Measurements from ENCODE around the gene NACC2. TPM values are rescaled to one million over a fixed set of nuclear protein-coding genes. Genes with fewer than 3 reads are reported as not detected.

NACC2 gene
- total and polyA plus RNA-seq, 2 of the 8 experiments (the other 6 are each of a cell fraction or from before 2014, with no cell fraction given) = 8.3 to 14.0 TPM

DNA sequence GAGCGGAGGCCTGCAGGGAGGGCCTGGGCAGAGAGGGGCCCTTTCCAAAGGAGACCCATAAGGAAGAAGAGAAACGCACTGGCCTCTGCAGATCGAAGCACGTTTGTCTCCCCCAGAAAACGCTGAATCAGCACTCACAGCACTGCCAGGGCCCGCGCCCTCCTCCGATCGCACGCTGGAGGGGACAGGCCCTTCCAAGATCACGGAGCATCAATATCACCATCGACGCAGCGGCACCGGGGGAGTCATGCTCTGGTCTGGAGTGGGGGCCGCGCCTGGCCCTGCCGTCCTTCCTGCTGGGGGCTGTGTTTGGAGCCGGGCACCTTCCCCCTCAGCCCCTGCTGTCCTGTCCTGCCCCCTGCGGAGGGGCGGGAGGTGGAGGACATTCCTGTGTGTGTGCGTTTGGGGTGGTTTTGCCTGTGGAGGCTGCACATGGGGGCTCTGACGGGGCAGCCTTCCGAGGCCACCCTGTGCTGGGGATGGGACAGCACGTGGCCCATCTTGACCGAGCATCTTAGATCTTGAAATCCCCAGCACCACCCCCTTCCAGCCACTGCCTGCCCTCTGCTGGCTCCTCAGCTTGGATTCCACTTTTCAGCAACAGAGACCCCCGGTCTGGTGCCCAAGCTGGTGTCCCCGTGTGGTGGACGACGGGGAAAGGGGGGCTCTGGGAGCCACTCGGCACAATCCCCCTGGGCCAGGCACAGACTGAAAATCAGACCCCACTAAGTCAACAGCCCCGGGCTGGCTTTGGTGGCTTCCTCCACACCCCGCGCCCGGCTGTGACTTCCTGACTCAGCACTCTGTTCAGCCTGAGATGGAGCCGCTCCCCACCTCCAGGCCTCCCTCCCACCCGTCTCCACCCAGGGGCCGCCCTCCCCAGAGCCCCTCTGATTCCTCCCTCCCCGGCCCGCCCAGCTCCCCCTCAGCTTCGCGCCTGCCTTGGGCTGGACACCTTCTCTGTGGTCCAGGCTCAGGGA is 15.3 kb upstream of the NACC2 start (continued):
- TF ChIP-seq, protein P1, sequence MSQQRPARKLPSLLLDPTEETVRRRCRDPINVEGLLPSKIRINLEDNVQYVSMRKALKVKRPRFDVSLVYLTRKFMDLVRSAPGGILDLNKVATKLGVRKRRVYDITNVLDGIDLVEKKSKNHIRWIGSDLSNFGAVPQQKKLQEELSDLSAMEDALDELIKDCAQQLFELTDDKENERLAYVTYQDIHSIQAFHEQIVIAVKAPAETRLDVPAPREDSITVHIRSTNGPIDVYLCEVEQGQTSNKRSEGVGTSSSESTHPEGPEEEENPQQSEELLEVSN (IDR thresholded peaks at IDR 0.05) = peak; percentile 82; the same call in 1 of the 2 replicates
- no peak for TF ChIP-seq CBX5 (IDR thresholded peaks at IDR 0.05; ENCODE audit: low read depth, low read length)
- TF ChIP-seq POLR2A (IDR thresholded peaks at IDR 0.05; ENCODE audit: control extremely low read depth in 1 of 2, low read depth in 2 of 2, low read length in 2 of 2) = no peak
- TF ChIP-seq EP300 (IDR thresholded peaks at IDR 0.05; ENCODE audit: borderline replicate concordance in 1 of 2, low read depth in 2 of 2, low read length in 2 of 2) = no peak
- no peak for TF ChIP-seq GTF2F1 (IDR thresholded peaks at IDR 0.05; ENCODE audit: borderline replicate concordance, low read depth, low read length)
- peak; percentile 85 for TF ChIP-seq BACH1 (IDR thresholded peaks at IDR 0.05; ENCODE audit: low read length)
- peak in 2 of 3 experiments; percentile 30 to 41; a peak in 3 of 4 replicates for TF ChIP-seq CTCF (IDR thresholded peaks at IDR 0.05; ENCODE audit: control extremely low read depth in 1 of 3, insufficient read depth in 1 of 3, low read depth in 1 of 3, low read length in 3 of 3)
- TF ChIP-seq MAX (IDR thresholded peaks at IDR 0.05) = peak; percentile 90
- no peak for TF ChIP-seq RBBP5 (IDR thresholded peaks at IDR 0.05; ENCODE audit: borderline replicate concordance, low read depth, low read length)
